ENCODE measurements around the gene CARS1. TPM values are rescaled to one million over a fixed set of nuclear protein-coding genes. Genes with fewer than 3 reads are reported as not detected.

CARS1 gene
- total and polyA plus RNA-seq, 2 of the 4 experiments (the other 2 are of a cell fraction) = 72.7 to 78.3 TPM

GRCh38 chr11:3077846-3078440, 20.7 kb upstream of the CARS1 start:
- no peak overlapping the region for H4K5ac ChIP-seq (ENCODE audit: low read depth, low read length)
- H3K23ac ChIP-seq (ENCODE audit: low read depth, low read length) = no peak overlapping the region
- WGBS, 2 experiments (ENCODE audit: extremely low coverage in 2 of 2, insufficient read length in 1 of 2) = 63% methylated on average over 9 of the region's 16 CpGs; no CpG with 5 or more reads in 1 of the 2 experiments
- no peaks in the 10 kb centered on the region; the same call in 1 of the 2 replicates for H3K4me1 ChIP-seq (ENCODE audit: control insufficient read depth, insufficient read depth, low read length)
- H4K91ac ChIP-seq (ENCODE audit: insufficient read depth, low read depth, low read length) = no peak overlapping the region
- no peak overlapping the region for H2AK9ac ChIP-seq (replicated peaks; ENCODE audit: low read depth, low read length, poor library complexity)
- H3K4me2 ChIP-seq (ENCODE audit: low read depth, low read length) = no peak overlapping the region
- H2BK20ac ChIP-seq (ENCODE audit: low read depth, low read length) = no peak overlapping the region
- no peaks in the 10 kb centered on the region for H3K79me1 ChIP-seq (ENCODE audit: low read depth in 1 of 2, low read length in 2 of 2)
- ATAC-seq (ENCODE audit: low read depth) (no peak), DNase-seq (no peak)
- POLR2A ChIA-PET (ENCODE audit: unreplicated experiment) = no interaction called here
- no peaks in the 10 kb centered on the region for H3K36me3 ChIP-seq (ENCODE audit: control insufficient read depth, insufficient read depth, low read length)
- H3K27ac ChIP-seq (ENCODE audit: insufficient read depth, low read length) = no peak overlapping the region
- H3K14ac ChIP-seq (replicated peaks; ENCODE audit: low read depth, low read length) = no peak overlapping the region
- no peak overlapping the region for H2AK5ac ChIP-seq (ENCODE audit: low read depth, low read length)
- no peak overlapping the region for H4K8ac ChIP-seq (ENCODE audit: low read depth in 2 of 2, low read length in 2 of 2)
- H2BK5ac ChIP-seq (ENCODE audit: low read depth, low read length, poor library complexity, severe bottlenecking) = no peak overlapping the region
- H3K56ac ChIP-seq (ENCODE audit: extremely low read depth, insufficient read depth, low read length) = no peak overlapping the region
- no peak overlapping the region for H3K4ac ChIP-seq (ENCODE audit: low read depth, low read length)
- H2AFZ ChIP-seq (replicated peaks; ENCODE audit: low read length, poor library complexity) = no peak overlapping the region
- no peaks in the 10 kb centered on the region for H3K9me1 ChIP-seq (ENCODE audit: insufficient read depth, low read length)
- CTCF ChIA-PET = interaction anchor here (1.3 kb wide), 1 partner anchor 14 kb away, joined by 5 read pairs; no protein-coding TSS in a partner anchor
- H2BK15ac ChIP-seq (ENCODE audit: low read depth, low read length) = no peak overlapping the region
- dilution Hi-C loops (cut with HindIII; ENCODE audit: low sequenced_read_pairs, unreplicated experiment) (no loop called here), in situ Hi-C loops (cut with MboI; ENCODE audit: low sequenced_read_pairs) (no loop called here), intact Hi-C loops (cut with micrococcal nuclease) (no loop called here)
- H2BK120ac ChIP-seq (ENCODE audit: low read depth, low read length) = no peak overlapping the region
- TF ChIP-seq, protein P1, sequence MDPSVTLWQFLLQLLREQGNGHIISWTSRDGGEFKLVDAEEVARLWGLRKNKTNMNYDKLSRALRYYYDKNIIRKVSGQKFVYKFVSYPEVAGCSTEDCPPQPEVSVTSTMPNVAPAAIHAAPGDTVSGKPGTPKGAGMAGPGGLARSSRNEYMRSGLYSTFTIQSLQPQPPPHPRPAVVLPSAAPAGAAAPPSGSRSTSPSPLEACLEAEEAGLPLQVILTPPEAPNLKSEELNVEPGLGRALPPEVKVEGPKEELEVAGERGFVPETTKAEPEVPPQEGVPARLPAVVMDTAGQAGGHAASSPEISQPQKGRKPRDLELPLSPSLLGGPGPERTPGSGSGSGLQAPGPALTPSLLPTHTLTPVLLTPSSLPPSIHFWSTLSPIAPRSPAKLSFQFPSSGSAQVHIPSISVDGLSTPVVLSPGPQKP (IDR thresholded peaks at IDR 0.05; ENCODE audit: borderline replicate concordance, low read depth, low read length) = no peak
- TF ChIP-seq RFX5 (IDR thresholded peaks at IDR 0.05; ENCODE audit: low read depth, low read length) (no peak), FOS (IDR thresholded peaks at IDR 0.05; ENCODE audit: low read depth, low read length) (no peak), BHLHE40 (IDR thresholded peaks at IDR 0.05; ENCODE audit: low read depth, low read length) (no peak), CEBPB (IDR thresholded peaks at IDR 0.05; ENCODE audit: low read depth, low read length) (no peak)
- no peak overlapping the region for H3K18ac ChIP-seq (ENCODE audit: low read depth, low read length)
- H3K9ac ChIP-seq (ENCODE audit: low read depth, low read length) = no peak overlapping the region
- peaks cover 2% of the 10 kb centered on the region for H3K27me3 ChIP-seq (ENCODE audit: control insufficient read depth, insufficient read depth, low read length)
- BruUV-seq (replicated peaks) = no TSS peak
- H3K9me3 ChIP-seq (ENCODE audit: control insufficient read depth, insufficient read depth, low read length) = no peaks in the 10 kb centered on the region
- no peaks in the 10 kb centered on the region for H4K20me1 ChIP-seq (ENCODE audit: insufficient read depth, low read length)
- no peak overlapping the region for H3K4me3 ChIP-seq (ENCODE audit: insufficient read depth, low read depth, low read length)

Measured in IMR-90 (cell line).